GM19351 (cell line): Measurements from ENCODE around the gene PIPOX.

Source experiments
- ATAC-seq: cut with Tn5 transposase; IDR thresholded peaks from one replicate; pipeline ENCODE4 v1.9.1; 2021; ENCODE audit warnings: mild to moderate bottlenecking, moderate library complexity; ENCODE audit not compliant: unreplicated experiment

The PIPOX gene

DNA sequence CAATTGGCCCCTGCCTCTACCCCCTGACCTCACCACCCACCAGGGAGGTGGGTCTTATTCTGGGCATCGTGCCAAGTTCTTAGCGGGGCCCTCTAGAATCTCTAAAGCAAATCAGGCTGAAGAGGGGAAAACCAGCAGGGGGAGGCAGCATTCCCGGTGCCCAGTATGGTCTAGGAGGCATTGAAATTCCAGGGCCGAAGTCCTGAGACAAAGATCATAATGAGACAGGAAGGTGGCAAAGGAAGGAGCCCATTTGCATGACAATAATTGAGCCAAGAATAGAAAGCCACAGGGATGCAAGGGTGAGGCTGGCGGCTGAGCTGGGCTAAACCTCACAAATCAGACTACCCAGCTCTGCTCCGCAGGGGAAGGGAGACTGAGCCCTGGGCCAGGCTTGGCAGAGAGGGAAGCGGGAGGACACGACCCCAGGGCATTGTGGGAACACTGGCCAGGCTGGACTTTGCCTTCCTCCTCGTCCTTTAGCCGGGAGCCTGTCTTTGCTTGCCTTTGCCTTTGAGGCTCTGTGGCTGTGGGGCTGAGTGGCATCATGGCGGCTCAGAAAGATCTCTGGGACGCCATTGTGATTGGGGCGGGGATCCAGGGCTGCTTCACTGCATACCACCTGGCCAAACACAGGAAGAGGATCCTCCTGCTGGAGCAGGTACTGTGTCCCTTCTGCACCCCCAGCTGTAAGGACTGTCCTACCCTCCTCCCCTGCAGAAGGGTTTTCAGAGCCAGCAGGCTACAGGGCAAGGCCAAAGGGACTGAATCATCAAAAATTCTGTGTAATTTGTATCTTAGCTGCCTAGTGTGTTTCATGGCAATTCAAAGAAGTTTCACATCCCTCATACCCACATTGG is at the start of gene PIPOX:
PIPOX (plus strand) TSS at position 463 of the 860 bp plus-strand sequence; CDS start at position 548, 85 bp downstream.
- no peak for ATAC-seq

- ATAC-seq, result no peak
Measured at GRCh38 chr17:28993645-28994426, 49.1 kb upstream of the PIPOX start.

DNA sequence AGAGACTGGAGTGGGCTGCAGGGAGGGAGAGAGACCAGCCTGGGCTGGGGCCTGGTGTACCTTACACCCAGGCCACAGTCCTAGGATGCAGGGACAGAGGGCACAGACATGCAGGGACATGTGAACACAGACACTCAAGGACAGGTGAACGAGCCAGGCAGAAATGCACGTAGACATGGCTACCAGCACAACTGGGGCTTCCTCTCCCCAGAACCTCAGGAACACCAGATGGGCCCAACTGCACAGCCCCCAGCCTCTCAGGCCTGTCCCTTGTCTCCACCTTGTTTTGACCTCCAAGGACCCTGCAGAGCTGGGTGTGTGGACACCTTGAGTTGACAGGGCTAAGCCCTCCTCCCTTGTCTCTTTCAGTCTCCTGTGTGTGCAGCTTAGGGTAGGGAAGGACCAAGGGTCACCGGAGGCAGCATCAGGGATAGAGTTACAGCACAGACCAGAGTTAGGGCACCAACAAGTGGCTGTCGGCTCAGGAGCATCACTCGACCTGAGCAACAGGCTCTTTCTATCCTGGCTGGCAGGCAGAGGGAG is 46.3 kb upstream of the PIPOX start:
- no peak for ATAC-seq

DNA sequence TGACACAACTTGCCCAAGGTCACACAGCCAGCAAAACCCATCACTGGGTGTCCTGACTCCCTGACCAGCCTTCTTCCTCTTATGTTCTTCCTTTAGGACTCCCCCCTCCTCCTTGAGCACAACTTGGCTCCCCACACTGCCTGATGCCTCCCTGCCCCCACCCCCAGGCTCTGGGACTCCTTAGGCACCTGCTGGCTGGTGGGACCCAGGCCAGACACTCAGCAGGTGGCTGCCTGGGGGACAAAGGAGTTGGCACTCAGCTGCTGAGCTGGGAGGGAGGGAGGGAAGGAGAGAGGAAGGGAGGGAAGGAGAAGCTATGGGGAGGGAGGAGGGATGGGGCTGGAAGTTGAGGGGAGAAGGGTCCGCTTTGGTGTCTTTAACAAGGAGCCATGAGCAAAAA is 45.1 kb upstream of the PIPOX start:
- no peak for ATAC-seq

DNA sequence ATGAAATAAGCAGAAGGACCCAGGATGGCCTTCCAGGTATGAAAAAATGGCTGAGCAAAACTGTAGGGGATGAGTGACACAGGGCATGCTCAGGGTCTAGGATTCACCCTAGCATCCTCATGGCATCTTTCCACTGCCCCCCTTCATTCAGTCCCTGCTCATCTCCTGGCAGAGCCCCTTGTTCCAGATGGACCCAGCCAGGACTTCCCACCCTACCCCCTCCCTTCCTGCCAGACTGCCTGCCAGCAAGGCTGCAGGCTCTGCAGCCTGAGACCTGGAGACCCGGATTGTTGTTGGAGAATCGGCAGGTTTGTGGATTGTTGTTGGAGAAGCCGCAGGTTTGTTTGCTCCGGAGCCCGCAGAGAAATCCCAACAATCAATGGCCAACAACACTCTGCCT is 43.7 kb upstream of the PIPOX start:
- no peak for ATAC-seq

DNA sequence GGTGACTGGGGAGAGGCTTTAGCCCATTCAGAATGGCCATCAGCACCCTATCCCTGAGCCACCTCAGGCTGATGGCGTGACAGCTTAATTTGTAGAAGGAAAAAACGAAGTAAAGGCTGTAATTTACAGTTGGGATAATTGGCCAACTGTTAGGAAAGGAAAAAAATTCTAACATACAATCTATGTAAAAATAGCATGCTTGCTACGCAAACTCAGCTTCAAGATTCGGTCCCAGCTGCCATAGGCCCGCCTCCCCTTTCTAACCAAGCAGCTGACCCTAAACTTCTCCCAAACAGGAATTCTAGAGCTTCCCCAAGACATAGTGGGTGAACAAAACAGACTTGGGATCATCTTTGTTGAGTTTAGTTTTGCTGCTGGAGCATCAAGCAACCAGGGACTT is 42.0 kb upstream of the PIPOX start:
- no peak for ATAC-seq

DNA sequence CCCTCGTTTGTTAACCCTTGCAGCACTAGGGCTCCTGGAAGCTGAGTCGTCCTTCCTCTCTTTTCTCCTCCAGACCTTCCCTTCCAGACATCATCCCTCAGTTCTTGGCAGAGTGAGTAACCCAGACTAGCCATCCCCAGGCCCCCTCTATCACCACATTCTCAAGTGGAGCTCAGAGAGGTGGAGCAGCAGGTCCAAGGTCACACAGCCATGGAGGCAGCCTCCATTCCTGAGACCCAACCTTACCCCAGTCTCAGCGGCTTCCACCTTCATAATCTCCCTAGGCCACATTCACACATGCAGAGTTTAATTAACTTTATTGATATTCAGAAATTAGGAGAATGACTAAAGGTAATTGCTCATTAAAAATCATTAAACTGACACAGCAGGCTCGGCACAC is 40.1 kb upstream of the PIPOX start:
- ATAC-seq, result no peak

DNA sequence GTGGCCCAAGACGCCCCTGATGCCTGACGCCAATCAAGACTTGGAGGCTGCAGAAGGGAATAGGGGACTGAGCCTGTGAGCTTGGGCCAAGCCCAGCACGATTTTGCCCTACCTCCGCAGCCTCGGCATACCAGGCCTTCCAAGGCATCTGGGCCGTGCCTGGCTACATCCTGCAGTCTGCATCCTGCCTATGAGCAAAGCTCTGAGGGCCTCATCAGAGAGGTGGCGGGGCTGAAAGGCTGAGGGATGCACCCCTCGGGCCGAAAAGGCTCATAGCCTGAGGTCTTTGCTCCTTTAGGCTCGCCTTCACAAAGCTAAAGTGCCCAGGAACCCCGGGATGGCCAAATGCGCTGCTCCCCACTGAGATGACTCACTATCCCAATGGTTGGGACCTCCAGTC is 39.7 kb upstream of the PIPOX start:
- no peak for ATAC-seq

DNA sequence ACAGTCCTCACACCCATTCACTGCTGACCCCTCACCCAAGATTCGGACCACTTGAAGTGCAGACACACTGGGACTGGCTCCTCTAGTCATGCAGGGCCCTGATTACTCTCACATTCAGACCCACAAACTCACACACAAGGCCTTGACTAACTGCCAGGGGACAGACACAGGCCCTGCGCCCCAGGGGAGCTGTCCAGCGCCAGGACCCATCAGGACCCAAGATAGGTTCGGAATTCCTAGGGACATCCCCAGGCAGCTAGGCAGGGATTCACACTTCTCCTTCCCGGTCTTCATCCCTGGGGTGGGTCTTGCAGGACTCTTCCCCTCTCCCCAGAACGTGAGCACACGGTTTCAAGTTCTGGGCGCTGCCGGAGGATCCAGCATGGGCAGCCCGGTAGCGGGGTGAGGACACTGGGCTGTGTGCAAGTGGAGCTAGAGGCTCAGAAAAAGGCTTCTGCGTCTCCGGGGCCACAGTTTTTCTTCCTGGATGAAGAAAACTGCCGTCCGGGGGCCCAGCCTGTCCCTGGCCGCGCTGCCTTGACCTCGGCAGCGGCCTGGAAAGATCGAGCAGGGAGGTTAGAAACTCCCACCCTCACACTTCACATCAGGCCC is 38.8 kb upstream of the PIPOX start:
- ATAC-seq, result no peak

DNA sequence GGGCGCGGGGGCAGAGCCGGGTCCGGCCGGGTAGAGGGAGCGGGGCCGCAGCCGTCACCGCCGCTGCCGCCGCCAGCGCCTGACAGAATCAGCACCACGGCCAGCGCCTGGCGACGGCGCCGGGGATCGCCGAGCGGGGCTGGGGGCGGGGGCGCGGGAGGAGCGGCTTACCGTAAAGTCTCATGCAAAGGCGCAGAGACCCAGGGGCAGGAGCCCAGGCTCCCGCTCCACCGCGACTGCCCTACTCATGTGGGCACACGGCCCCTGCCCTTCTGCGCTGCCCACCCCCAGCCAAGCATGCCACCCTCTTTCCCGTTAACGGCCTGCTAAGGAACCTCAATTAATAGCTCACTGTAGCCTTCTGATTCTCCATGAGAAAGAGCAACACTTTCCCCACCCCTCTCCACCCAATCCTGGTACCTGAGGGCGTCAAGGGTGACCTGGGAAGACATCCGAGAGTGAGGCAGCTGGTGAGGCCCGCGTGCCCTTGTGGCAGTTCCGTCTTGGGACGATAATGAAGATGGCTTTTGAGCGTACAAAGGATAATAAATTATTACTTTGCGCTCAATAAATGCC is 36.9 kb upstream of the PIPOX start, which contains the start of gene SEZ6:
SEZ6 (minus strand) TSS at position 98 of the 576 bp plus-strand sequence. CDS start 164 bp downstream, outside the sequence.
- ATAC-seq, result no peak

DNA sequence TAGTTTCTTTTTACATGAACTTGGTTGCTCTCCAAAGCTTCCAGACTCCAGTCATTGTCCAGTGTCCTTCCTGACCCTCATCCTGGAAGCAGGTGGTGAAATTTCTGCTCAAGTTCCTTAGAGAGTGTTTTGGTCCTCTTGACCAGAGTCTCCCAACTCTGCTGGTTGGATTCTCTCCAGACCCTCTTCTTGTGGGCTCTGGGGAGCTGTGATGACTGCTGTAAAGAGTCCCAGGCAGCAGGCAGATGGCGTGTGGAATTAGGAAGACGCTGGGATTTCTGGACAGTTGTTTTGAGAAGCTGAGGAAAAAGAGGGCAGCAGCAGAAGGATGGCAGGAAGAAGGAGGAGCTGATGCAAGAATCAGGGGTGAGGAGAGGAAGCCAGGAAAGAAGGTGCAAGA is 35.5 kb upstream of the PIPOX start:
- no peak for ATAC-seq

DNA sequence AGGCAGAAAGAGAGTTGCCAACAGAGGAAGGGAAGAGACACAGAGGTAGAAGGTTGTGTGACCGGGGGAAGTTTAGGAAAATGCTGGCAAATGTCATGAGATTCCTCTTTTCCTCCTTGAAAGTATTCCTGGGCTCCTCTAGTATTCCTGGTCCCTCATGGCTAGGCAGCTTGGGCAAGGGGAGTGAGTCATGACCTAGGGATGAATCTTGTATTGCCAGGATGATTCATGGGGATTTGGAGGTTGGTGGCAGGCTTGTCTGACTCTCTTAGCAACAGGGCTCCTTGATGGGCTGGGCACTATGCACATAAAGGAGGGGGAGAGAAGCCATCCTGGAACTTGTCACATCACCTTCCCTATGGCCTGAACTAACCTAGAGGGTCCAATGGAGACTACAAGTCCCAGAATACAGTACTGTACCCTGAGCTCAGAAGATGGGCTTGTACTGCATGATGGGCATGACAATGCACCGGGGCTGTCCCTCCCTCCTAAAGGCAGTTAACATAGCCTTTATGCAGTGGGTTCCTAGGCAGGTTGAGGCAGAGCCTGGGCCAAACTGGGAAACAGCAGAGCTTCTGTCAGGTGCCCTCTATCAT is 35.0 kb upstream of the PIPOX start:
- ATAC-seq, result no peak

- ATAC-seq, result no peak
Measured at GRCh38 chr17:29008591-29008990, 34.4 kb upstream of the PIPOX start.

DNA sequence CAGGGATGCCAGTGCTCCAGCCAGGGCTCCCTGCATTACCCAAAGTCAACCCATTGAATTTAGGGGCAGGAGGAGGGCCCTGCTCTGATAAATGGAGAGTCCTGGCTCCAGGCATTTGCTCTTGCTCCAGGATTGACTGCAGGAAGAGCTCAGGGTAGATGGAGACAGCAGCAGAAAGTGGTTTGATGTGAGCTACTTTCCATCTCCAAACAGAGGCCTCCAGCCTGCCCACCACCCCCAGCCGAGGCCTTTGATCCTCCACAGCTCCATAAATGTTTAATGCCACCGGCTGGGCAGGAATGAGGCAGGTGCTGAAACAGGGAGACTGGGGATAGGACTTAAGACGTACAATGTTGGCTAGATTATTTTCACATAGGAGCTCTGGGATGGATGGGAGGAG is 32.8 kb upstream of the PIPOX start:
- ATAC-seq, result no peak

DNA sequence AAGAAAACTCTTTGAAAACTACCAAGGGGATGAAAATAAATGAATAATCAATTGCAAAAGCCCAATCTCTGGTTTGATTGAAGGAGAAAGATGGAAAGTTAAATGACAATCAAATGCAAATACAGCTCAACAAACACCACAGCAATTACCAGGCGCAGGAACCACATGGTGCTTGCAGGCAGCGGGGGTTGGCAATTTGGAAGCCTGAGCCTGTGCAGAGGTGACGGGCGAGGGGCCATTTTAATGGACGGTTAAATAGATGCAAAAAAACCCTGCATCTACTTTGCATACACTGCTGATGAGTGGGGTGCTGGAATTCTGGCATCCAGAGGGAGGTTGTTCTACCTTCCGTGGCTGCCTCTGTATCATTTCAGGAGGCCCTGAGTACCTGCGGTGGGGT is 32.4 kb upstream of the PIPOX start:
- ATAC-seq, result no peak

DNA sequence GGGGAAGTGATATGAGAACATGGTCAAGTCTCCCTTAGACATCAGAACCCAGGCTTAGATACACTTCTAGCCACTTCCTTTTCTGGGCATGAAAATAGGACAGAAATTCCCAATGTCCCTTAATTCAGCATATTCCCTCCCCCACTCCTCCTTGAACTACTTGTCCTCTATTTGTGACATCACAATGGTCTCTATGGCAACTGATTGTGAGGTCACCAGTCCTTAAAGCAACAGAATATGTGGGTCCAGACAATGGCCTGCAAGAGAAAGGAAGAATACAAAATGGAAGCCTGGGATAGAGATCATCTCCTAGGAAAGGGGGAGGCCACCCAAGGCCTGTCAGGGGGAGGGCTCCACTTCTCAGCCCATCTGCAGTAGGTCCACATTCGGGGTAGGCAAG is 30.4 kb upstream of the PIPOX start:
- no peak for ATAC-seq

DNA sequence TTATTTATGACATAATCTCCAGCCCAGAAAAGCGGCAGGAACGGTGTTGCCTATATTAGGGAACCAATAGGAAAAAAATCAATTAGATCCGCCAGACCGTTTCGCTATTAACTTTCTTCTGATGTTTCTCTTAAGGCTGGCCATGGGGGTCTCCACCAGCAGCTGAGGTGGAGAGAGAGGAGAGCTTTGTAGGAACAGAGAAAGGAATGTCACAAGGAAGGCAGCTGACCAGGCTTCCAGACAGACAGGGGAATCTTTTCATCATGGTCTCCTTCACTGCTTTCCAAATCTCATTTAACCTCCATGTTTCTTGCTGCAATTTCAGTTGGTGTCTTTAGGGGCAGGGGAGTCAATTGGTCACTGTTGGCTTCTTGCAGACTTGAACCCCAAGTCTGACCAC is 28.2 kb upstream of the PIPOX start:
- no peak for ATAC-seq

DNA sequence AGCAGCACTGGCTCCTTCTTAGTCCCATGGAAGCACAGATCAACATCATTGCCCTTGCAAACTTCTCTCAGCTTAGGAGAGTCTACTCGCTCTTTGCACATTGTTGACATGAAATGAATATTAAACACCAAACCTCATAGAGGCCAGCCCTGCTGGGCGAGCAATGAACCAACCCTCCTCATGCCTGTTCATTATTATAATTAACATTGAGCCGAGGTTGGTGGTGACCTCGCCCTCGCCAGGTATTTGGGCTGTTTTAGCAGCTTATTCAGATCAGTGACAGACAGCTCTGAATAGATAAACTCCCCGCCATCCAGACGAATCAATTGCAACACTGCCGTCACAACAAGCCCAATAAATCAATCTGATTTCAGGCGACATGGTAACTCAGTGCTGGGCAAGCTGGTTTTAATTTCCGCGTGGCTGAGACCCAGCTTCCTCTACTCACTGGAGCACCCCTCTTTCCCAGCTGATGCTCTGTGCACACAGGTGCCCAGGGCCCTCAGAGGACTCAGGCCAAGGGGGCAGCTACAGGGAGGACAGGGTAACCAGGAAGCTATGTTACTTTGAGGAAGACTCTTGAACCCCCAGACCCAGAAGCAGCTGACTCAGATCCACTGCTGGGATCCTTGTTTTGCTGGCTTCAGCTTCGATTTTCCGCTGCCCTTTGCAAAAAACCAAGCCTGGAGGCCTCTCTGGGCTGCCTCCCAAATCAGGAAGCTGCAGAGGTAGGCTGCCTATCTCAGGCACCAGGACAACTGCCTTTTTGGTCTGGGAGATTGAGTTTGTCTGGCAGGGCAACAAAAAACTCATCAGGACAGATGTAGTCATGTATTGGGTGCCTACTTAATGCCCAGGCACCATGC is 26.4 kb upstream of the PIPOX start:
- ATAC-seq, result no peak

GRCh38 chr17:29018788-29019474 is 24.0 kb upstream of the PIPOX start:
- no peak for ATAC-seq
